ENCODE measurements around the gene SRGAP3. TPM values are rescaled to one million over a fixed set of nuclear protein-coding genes. Genes with fewer than 3 reads are reported as not detected.

SRGAP3 gene
- total RNA-seq, 1 donor from 2014 or later = 68.6 TPM

DNA sequence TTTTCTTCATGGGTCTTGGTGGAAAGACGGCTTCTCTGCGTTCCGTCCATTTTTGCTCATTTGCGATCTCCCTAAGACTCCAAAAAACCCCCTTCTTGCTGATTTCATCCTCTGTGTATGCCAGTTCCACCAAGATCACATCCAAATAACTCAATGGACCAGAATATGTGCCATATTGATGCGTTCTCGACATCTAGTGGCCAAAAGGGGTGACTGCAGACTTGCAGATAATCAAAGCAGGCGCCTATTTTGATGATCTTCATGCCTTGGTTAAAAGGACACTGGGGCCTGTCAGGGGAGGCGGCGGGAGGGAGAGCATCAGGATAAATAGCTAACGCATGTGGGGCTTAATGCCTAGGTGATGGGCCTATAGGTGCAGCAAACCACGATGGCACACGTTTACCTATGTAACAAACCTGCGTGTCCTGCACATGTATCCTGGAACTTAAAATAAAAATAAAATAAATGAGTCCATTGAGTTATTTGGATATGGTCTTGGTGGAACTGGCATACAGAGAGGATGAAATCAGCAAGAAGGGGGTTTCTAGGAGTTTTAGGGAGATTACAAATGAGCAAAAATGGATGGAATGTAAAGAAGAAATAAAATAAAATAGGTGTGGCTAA, 182.0 kb downstream of the SRGAP3 start:
- Mint-ChIP-seq H3K4me1 (no peaks in the 10 kb centered on the region), H3K27me3 (ENCODE audit: low read depth) (no peaks in the 10 kb centered on the region), H3K4me3 (no peak overlapping the region), H3K36me3 (peaks cover 17% of the 10 kb centered on the region), H3K27ac (no peak overlapping the region), H3K9me3 (peaks cover 4% of the 10 kb centered on the region)
- DNase-seq (ENCODE audit: low spot score in 2 of 2, unreplicated experiment in 2 of 2) = no peak
- TF ChIP-seq, protein P1, sequence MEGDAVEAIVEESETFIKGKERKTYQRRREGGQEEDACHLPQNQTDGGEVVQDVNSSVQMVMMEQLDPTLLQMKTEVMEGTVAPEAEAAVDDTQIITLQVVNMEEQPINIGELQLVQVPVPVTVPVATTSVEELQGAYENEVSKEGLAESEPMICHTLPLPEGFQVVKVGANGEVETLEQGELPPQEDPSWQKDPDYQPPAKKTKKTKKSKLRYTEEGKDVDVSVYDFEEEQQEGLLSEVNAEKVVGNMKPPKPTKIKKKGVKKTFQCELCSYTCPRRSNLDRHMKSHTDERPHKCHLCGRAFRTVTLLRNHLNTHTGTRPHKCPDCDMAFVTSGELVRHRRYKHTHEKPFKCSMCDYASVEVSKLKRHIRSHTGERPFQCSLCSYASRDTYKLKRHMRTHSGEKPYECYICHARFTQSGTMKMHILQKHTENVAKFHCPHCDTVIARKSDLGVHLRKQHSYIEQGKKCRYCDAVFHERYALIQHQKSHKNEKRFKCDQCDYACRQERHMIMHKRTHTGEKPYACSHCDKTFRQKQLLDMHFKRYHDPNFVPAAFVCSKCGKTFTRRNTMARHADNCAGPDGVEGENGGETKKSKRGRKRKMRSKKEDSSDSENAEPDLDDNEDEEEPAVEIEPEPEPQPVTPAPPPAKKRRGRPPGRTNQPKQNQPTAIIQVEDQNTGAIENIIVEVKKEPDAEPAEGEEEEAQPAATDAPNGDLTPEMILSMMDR (IDR thresholded peaks at IDR 0.05; ENCODE audit: unreplicated experiment) = peak; percentile 76

DNA sequence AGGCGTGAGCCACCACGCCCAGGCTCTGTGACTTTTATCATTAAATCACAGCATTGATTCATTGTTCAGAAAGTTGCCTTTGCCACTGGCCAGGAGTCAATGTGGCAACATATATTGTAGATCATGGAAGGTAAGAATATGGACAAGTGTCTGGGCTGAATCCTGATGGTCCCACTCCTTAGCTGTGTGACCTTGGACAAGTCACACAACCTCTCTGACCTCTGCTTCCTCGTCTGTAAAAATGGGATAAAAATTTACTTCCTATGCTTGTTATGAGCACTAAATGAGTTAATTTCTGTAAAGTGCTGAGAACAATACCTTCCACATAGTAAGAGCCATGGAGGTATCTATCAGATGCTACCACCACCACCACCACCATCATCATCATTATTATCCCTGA, 182.7 kb downstream of the SRGAP3 start:
- Mint-ChIP-seq H3K27me3 (ENCODE audit: low read depth) (no peaks in the 10 kb centered on the region), H3K36me3 (peaks cover 20% of the 10 kb centered on the region), H3K4me1 (no peaks in the 10 kb centered on the region), H3K27ac (no peak overlapping the region), H3K4me3 (no peak overlapping the region), H3K9me3 (peaks cover 7% of the 10 kb centered on the region)
- TF ChIP-seq, protein P1 (IDR thresholded peaks at IDR 0.05; ENCODE audit: unreplicated experiment) = no peak
- DNase-seq (ENCODE audit: low spot score in 2 of 2, unreplicated experiment in 2 of 2) = no peak

DNA sequence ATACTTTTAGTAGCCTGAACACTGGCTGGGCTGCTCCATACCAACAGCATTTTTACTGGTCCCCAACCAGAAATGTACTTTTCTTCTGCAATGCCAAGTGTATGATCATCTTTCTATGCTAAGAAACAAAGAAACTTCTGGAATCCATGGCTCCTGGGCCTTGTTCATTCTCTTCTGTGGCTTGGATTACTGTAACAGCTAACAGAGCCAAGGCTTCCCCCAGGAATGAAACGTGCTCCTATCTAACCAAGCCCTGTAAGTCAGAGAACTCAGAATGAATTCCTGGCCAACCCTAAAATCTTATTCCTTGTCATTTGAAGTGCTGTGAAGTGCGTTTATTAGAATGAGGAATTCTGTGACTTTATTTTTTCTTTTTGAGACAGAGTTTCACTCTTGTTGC, 183.3 kb downstream of the SRGAP3 start:
- TF ChIP-seq, protein P1 (IDR thresholded peaks at IDR 0.05; ENCODE audit: unreplicated experiment) = no peak
- no peak for DNase-seq (ENCODE audit: low spot score in 2 of 2, unreplicated experiment in 2 of 2)
- no peak overlapping the region for H3K27ac Mint-ChIP-seq
- no peak overlapping the region for H3K4me3 Mint-ChIP-seq
- peaks cover 7% of the 10 kb centered on the region for H3K9me3 Mint-ChIP-seq
- H3K27me3 Mint-ChIP-seq (ENCODE audit: low read depth) = no peaks in the 10 kb centered on the region
- peaks cover 24% of the 10 kb centered on the region for H3K36me3 Mint-ChIP-seq
- H3K4me1 Mint-ChIP-seq = no peaks in the 10 kb centered on the region

DNA sequence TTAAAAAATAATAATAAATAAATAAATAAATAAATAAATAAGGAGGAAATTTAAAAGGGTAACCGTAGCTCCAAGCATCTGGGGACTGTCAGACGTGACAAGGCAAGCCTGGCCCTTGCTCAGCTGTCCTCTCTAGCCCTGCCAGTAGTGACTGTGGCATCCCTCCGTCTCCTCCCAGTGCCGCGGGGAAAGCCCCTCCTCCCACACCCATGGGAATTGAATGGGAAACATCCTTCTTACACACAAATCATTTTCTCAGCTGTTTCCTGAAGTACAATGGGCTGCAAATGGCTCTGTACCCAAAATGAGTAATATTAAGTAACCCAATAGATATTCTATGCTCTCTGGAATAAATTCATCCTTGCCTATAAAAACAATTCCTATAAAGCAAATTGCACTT, 184.6 kb downstream of the SRGAP3 start:
- Mint-ChIP-seq H3K36me3 (peaks cover 28% of the 10 kb centered on the region), H3K4me3 (no peak overlapping the region), H3K4me1 (no peaks in the 10 kb centered on the region), H3K27me3 (ENCODE audit: low read depth) (no peaks in the 10 kb centered on the region), H3K9me3 (peaks cover 7% of the 10 kb centered on the region), H3K27ac (no peak overlapping the region)
- no peak for DNase-seq (ENCODE audit: low spot score in 2 of 2, unreplicated experiment in 2 of 2)
- TF ChIP-seq, protein P1 (IDR thresholded peaks at IDR 0.05; ENCODE audit: unreplicated experiment) = no peak

DNA sequence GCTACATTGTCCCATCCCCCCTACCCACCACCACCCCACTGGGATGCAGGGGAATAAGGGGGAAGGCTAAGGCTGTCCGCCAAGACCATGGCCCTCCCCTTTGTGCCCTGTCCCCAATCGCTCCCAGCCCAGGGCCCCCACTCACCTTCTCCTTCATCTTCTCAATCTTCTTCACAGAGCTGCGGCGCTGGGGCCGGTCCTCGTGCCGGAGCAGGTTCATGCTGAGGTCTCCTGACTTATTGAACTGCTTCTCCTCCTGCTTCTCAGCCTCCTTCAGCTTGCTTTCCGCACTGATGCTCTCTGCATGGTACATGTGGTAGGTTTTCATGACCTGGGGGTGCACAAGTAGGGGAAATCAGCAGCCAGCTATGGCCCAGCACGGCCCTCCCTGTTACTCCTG, 185.2 kb downstream of the SRGAP3 start:
- no peaks in the 10 kb centered on the region for H3K27me3 Mint-ChIP-seq (ENCODE audit: low read depth)
- TF ChIP-seq, protein P1 (IDR thresholded peaks at IDR 0.05; ENCODE audit: unreplicated experiment) = no peak
- H3K9me3 Mint-ChIP-seq = peaks cover 7% of the 10 kb centered on the region
- H3K4me3 Mint-ChIP-seq = no peak overlapping the region
- no peak overlapping the region for H3K27ac Mint-ChIP-seq
- DNase-seq (ENCODE audit: low spot score in 2 of 2, unreplicated experiment in 2 of 2) = no peak
- H3K36me3 Mint-ChIP-seq = peaks cover 32% of the 10 kb centered on the region
- no peaks in the 10 kb centered on the region for H3K4me1 Mint-ChIP-seq

DNA sequence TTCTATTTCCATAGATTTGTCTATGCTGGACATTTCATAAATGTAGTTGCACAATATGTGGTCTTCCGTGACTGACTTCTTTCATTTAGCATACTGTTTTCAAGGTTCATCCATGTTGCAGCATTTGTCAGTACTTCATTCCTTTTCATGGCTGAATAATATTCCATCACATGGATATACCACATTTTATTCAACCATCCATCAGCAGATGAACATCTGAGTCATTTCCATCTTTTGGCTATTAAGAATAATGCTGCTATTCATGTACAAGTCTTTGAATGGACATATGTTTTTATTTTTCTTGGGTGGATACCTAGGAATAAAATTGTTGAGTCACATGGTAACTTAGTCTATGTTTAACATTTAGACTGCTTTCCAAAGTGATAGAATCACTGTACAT, 186.9 kb downstream of the SRGAP3 start:
- H3K36me3 Mint-ChIP-seq = peaks cover 42% of the 10 kb centered on the region
- TF ChIP-seq, protein P1 (IDR thresholded peaks at IDR 0.05; ENCODE audit: unreplicated experiment) = no peak

More for the DNA sequence above, 186.9 kb downstream of the SRGAP3 start:
- peaks cover 7% of the 10 kb centered on the region for H3K9me3 Mint-ChIP-seq
- H3K27ac Mint-ChIP-seq = no peak overlapping the region
- H3K4me3 Mint-ChIP-seq = no peak overlapping the region
- H3K27me3 Mint-ChIP-seq (ENCODE audit: low read depth) = no peaks in the 10 kb centered on the region
- no peaks in the 10 kb centered on the region for H3K4me1 Mint-ChIP-seq
- DNase-seq (ENCODE audit: low spot score in 2 of 2, unreplicated experiment in 2 of 2) = no peak
